ENCODE results near the gene SEMA3A. TPM values are rescaled to one million over a fixed set of nuclear protein-coding genes. Genes with fewer than 3 reads are reported as not detected.

SEMA3A gene
- total RNA-seq, 1 experiment from 2014 or later: 32.2 TPM

DNA sequence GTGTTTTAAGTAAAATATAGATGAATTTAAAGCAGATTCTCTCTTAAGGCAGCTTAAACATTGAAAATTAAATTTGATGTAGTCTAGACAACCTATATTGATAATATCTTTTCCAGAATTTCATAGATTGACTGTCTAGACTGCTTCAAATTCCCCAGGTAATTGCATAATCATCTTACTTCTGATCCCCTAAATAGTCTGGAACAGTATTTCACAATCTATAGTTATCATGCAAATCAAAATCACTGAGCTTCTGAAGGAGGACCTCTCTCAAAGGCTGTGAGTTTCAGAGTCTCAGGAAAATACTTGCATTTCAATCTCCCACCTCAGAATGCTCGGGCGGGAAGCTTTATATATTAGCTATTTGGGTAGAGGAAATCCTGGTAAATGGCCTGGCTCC, 87.3 kb downstream of the SEMA3A start (continued):
- TF ChIP-seq, protein P1, sequence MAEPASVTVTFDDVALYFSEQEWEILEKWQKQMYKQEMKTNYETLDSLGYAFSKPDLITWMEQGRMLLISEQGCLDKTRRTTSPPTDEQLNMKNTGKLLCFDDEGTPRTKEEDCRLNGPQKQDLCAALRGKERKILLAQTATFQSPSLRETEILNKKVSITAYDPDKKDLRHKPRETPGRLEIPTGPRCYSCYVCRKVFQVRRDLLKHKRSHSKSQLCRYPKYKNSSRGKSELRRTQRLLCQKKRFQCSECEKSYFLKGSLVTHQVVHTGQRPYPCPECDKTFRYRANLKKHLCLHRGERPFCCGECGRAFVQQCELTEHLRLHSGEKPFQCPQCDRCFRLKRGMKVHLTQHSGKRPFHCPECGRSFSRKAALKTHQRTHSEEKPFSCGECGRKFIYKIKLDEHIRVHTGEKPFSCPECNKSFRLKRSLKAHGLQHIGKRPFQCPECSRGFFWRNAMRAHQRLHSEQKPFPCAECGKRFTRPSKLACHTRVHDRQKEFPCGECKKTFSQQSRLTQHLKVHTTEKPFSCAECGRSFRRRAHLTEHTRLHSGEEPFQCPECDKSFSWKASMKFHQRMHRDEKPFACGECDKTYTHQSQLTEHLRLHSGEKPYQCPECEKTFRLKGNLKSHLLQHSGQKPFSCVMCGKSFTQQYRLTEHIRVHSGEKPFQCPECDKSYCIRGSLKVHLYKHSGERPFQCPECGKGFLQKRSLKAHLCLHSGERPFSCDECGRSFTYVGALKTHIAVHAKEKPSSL (CRISPR knock-in tag; conservative IDR thresholded peaks at IDR 0.05): no peak
- TF ChIP-seq, protein P2, sequence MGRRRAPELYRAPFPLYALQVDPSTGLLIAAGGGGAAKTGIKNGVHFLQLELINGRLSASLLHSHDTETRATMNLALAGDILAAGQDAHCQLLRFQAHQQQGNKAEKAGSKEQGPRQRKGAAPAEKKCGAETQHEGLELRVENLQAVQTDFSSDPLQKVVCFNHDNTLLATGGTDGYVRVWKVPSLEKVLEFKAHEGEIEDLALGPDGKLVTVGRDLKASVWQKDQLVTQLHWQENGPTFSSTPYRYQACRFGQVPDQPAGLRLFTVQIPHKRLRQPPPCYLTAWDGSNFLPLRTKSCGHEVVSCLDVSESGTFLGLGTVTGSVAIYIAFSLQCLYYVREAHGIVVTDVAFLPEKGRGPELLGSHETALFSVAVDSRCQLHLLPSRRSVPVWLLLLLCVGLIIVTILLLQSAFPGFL (CRISPR knock-in tag; IDR thresholded peaks at IDR 0.05; ENCODE audit: borderline replicate concordance): no peak
- TF ChIP-seq NFATC4 (CRISPR knock-in tag; IDR thresholded peaks at IDR 0.05) (no peak), ZNF317 (CRISPR knock-in tag; IDR thresholded peaks at IDR 0.05; ENCODE audit: borderline replicate concordance, low read depth) (no peak)
- TF ChIP-seq, protein P3, sequence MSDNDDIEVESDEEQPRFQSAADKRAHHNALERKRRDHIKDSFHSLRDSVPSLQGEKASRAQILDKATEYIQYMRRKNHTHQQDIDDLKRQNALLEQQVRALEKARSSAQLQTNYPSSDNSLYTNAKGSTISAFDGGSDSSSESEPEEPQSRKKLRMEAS (CRISPR knock-in tag; IDR thresholded peaks at IDR 0.05): no peak

DNA sequence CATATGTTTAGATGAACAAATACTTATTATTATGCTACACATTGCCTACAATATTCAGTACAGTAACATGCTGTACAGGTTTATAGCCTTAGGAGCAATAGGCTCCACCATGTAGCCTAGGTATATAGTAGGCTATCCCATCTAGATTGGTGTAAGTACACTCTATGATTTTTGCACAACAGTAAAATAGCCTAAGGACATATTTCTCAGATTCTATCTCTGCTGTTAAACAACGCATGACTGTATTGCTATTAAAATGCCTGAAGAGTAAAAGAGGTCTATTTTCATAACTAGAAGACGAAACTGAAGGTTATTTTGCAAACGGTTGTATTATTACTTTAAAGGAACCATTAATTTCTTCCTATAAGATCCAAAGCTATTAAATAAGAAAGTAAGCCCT, 88.3 kb downstream of the SEMA3A start:
- POLR2A ChIA-PET: no interaction called here
- no peak overlapping the region for H3K27ac Mint-ChIP-seq

DNA sequence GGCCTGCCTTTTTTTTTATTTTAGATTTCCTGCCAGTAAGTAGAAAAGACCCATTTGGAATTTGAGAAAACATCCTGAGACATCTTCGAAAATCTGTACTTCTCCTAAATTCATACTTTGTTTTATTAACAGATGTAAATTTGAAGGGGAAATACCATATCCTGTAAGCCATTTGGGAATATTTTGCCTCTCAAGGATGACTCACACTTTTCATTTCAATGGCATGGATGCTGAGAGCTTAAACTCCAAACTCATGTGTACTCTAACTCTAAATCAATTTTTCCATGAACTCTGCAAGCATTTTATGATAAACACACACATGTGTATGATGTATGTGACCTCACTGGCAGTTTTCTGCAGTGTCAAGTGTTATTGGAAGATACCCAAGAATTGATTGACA, 89.0 kb downstream of the SEMA3A start:
- no peaks in the 10 kb centered on the region; the same call in 1 of the 2 replicates for H3K36me3 Mint-ChIP-seq
- no peak for DNase-seq (ENCODE audit: low spot score)
- H3K4me1 Mint-ChIP-seq: peaks cover 60% of the 10 kb centered on the region
- no peaks in the 10 kb centered on the region for H3K27me3 Mint-ChIP-seq (ENCODE audit: low read depth)
- CTCF ChIA-PET: no interaction called here
- no peak overlapping the region for H3K27ac Mint-ChIP-seq
- ATAC-seq: no peak
- POLR2A ChIA-PET: no interaction called here
- no peak overlapping the region for H3K4me3 Mint-ChIP-seq
- H3K9me3 Mint-ChIP-seq: no peaks in the 10 kb centered on the region
- TF ChIP-seq, protein P4, sequence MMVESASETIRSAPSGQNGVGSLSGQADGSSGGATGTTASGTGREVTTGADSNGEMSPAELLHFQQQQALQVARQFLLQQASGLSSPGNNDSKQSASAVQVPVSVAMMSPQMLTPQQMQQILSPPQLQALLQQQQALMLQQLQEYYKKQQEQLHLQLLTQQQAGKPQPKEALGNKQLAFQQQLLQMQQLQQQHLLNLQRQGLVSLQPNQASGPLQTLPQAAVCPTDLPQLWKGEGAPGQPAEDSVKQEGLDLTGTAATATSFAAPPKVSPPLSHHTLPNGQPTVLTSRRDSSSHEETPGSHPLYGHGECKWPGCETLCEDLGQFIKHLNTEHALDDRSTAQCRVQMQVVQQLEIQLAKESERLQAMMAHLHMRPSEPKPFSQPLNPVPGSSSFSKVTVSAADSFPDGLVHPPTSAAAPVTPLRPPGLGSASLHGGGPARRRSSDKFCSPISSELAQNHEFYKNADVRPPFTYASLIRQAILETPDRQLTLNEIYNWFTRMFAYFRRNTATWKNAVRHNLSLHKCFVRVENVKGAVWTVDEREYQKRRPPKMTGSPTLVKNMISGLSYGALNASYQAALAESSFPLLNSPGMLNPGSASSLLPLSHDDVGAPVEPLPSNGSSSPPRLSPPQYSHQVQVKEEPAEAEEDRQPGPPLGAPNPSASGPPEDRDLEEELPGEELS (CRISPR knock-in tag; IDR thresholded peaks at IDR 0.05): no peak
- TF ChIP-seq, protein P5, sequence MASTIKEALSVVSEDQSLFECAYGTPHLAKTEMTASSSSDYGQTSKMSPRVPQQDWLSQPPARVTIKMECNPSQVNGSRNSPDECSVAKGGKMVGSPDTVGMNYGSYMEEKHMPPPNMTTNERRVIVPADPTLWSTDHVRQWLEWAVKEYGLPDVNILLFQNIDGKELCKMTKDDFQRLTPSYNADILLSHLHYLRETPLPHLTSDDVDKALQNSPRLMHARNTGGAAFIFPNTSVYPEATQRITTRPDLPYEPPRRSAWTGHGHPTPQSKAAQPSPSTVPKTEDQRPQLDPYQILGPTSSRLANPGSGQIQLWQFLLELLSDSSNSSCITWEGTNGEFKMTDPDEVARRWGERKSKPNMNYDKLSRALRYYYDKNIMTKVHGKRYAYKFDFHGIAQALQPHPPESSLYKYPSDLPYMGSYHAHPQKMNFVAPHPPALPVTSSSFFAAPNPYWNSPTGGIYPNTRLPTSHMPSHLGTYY (CRISPR knock-in tag; IDR thresholded peaks at IDR 0.05): no peak
- TF ChIP-seq, protein P6, sequence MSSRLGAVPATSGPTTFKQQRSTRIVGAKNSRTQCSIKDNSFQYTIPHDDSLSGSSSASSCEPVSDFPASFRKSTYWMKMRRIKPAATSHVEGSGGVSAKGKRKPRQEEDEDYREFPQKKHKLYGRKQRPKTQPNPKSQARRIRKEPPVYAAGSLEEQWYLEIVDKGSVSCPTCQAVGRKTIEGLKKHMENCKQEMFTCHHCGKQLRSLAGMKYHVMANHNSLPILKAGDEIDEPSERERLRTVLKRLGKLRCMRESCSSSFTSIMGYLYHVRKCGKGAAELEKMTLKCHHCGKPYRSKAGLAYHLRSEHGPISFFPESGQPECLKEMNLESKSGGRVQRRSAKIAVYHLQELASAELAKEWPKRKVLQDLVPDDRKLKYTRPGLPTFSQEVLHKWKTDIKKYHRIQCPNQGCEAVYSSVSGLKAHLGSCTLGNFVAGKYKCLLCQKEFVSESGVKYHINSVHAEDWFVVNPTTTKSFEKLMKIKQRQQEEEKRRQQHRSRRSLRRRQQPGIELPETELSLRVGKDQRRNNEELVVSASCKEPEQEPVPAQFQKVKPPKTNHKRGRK (CRISPR knock-in tag; IDR thresholded peaks at IDR 0.05; ENCODE audit: borderline replicate concordance): no peak
- TF ChIP-seq ZNF317 (CRISPR knock-in tag; IDR thresholded peaks at IDR 0.05; ENCODE audit: borderline replicate concordance, low read depth) (no peak), IRF2 (CRISPR knock-in tag; IDR thresholded peaks at IDR 0.05; ENCODE audit: borderline replicate concordance, low read depth) (no peak), TCF7 (CRISPR knock-in tag; IDR thresholded peaks at IDR 0.05; ENCODE audit: low read depth) (no peak), GABPB1 (CRISPR knock-in tag; IDR thresholded peaks at IDR 0.05) (no peak), PRRX2 (CRISPR knock-in tag; IDR thresholded peaks at IDR 0.05) (no peak)
- TF ChIP-seq, protein P7, sequence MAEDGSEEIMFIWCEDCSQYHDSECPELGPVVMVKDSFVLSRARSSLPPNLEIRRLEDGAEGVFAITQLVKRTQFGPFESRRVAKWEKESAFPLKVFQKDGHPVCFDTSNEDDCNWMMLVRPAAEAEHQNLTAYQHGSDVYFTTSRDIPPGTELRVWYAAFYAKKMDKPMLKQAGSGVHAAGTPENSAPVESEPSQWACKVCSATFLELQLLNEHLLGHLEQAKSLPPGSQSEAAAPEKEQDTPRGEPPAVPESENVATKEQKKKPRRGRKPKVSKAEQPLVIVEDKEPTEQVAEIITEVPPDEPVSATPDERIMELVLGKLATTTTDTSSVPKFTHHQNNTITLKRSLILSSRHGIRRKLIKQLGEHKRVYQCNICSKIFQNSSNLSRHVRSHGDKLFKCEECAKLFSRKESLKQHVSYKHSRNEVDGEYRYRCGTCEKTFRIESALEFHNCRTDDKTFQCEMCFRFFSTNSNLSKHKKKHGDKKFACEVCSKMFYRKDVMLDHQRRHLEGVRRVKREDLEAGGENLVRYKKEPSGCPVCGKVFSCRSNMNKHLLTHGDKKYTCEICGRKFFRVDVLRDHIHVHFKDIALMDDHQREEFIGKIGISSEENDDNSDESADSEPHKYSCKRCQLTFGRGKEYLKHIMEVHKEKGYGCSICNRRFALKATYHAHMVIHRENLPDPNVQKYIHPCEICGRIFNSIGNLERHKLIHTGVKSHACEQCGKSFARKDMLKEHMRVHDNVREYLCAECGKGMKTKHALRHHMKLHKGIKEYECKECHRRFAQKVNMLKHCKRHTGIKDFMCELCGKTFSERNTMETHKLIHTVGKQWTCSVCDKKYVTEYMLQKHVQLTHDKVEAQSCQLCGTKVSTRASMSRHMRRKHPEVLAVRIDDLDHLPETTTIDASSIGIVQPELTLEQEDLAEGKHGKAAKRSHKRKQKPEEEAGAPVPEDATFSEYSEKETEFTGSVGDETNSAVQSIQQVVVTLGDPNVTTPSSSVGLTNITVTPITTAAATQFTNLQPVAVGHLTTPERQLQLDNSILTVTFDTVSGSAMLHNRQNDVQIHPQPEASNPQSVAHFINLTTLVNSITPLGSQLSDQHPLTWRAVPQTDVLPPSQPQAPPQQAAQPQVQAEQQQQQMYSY (CRISPR knock-in tag; IDR thresholded peaks at IDR 0.05): no peak

More for the DNA sequence above, 88.3 kb downstream of the SEMA3A start:
- no peak for TF ChIP-seq HMGA2 (CRISPR knock-in tag; IDR thresholded peaks at IDR 0.05)
- TF ChIP-seq, protein P8, sequence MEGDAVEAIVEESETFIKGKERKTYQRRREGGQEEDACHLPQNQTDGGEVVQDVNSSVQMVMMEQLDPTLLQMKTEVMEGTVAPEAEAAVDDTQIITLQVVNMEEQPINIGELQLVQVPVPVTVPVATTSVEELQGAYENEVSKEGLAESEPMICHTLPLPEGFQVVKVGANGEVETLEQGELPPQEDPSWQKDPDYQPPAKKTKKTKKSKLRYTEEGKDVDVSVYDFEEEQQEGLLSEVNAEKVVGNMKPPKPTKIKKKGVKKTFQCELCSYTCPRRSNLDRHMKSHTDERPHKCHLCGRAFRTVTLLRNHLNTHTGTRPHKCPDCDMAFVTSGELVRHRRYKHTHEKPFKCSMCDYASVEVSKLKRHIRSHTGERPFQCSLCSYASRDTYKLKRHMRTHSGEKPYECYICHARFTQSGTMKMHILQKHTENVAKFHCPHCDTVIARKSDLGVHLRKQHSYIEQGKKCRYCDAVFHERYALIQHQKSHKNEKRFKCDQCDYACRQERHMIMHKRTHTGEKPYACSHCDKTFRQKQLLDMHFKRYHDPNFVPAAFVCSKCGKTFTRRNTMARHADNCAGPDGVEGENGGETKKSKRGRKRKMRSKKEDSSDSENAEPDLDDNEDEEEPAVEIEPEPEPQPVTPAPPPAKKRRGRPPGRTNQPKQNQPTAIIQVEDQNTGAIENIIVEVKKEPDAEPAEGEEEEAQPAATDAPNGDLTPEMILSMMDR (IDR thresholded peaks at IDR 0.05): no peak
- H3K9me3 Mint-ChIP-seq: no peaks in the 10 kb centered on the region
- ATAC-seq (no peak), DNase-seq (ENCODE audit: low spot score) (no peak)
- H3K36me3 Mint-ChIP-seq: no peaks in the 10 kb centered on the region; the same call in 1 of the 2 replicates
- H3K4me1 Mint-ChIP-seq: peaks cover 67% of the 10 kb centered on the region
- no peak overlapping the region for H3K4me3 Mint-ChIP-seq
- CTCF ChIA-PET: no interaction called here
- H3K27me3 Mint-ChIP-seq (ENCODE audit: low read depth): no peaks in the 10 kb centered on the region
